Erythroblast (primary cell): ENCODE results near the gene PRKG1.

Source experiments
- GATA1 ChIP-seq: IDR thresholded peaks from 2 replicates; pipeline ENCODE4 v1.6.1; 2011; ENCODE audit warnings: low read depth, mild to moderate bottlenecking, control low read depth, low read length, moderate library complexity
- POLR2A ChIP-seq: IDR thresholded peaks from 2 replicates; pipeline ENCODE4 v1.6.1; 2011; ENCODE audit warnings: mild to moderate bottlenecking, low read length

- TF ChIP-seq POLR2A = no peak
- no peak for TF ChIP-seq GATA1
Observed at GRCh38 chr10:51881213-51881612, 806.9 kb downstream of the PRKG1 start.
